ENCODE measurements around the gene GALNTL6.

Gene GALNTL6

GRCh38 chr4:172245516-172245915, 432.3 kb downstream of the GALNTL6 start:
- H3K27ac Mint-ChIP-seq: no peak overlapping the region
- H3K4me3 Mint-ChIP-seq: no peak overlapping the region
- no peaks in the 10 kb centered on the region for H3K9me3 Mint-ChIP-seq
- no peaks in the 10 kb centered on the region for H3K4me1 Mint-ChIP-seq
- no peaks in the 10 kb centered on the region for H3K36me3 Mint-ChIP-seq
- no peaks in the 10 kb centered on the region for H3K27me3 Mint-ChIP-seq

GRCh38 chr4:172253409-172253808, 440.2 kb downstream of the GALNTL6 start:
- no peak overlapping the region for H3K4me3 Mint-ChIP-seq
- H3K27me3 Mint-ChIP-seq: no peaks in the 10 kb centered on the region
- H3K27ac Mint-ChIP-seq: no peak overlapping the region
- no peaks in the 10 kb centered on the region for H3K4me1 Mint-ChIP-seq
- no peaks in the 10 kb centered on the region for H3K9me3 Mint-ChIP-seq
- no peaks in the 10 kb centered on the region for H3K36me3 Mint-ChIP-seq

- Mint-ChIP-seq H3K4me3 (no peak overlapping the region), H3K36me3 (no peaks in the 10 kb centered on the region), H3K27me3 (no peaks in the 10 kb centered on the region), H3K27ac (no peak overlapping the region), H3K9me3 (peaks cover 15% of the 10 kb centered on the region), H3K4me1 (no peaks in the 10 kb centered on the region)
These were observed 443.6 kb downstream of the GALNTL6 start for GRCh38 chr4:172256820-172257219.

GRCh38 chr4:172270397-172270796, 457.2 kb downstream of the GALNTL6 start:
- no peak overlapping the region for H3K4me3 Mint-ChIP-seq
- no peaks in the 10 kb centered on the region for H3K4me1 Mint-ChIP-seq
- no peaks in the 10 kb centered on the region for H3K36me3 Mint-ChIP-seq
- no peaks in the 10 kb centered on the region for H3K27me3 Mint-ChIP-seq
- H3K9me3 Mint-ChIP-seq: peaks cover 6% of the 10 kb centered on the region
- no peak overlapping the region for H3K27ac Mint-ChIP-seq

GRCh38 chr4:172287117-172287516, 473.9 kb downstream of the GALNTL6 start:
- Mint-ChIP-seq H3K27ac (no peak overlapping the region), H3K27me3 (no peaks in the 10 kb centered on the region), H3K4me1 (no peaks in the 10 kb centered on the region), H3K36me3 (no peaks in the 10 kb centered on the region), H3K9me3 (peaks cover 8% of the 10 kb centered on the region), H3K4me3 (no peak overlapping the region)

- Mint-ChIP-seq H3K4me3 (no peak overlapping the region), H3K36me3 (no peaks in the 10 kb centered on the region), H3K4me1 (no peaks in the 10 kb centered on the region), H3K27me3 (no peaks in the 10 kb centered on the region), H3K27ac (no peak overlapping the region), H3K9me3 (peaks cover 4% of the 10 kb centered on the region)
These were observed 492.5 kb downstream of the GALNTL6 start for GRCh38 chr4:172305698-172306097.

- no peak overlapping the region for H3K27ac Mint-ChIP-seq
- no peaks in the 10 kb centered on the region for H3K36me3 Mint-ChIP-seq
- no peak overlapping the region for H3K4me3 Mint-ChIP-seq
- H3K4me1 Mint-ChIP-seq: no peaks in the 10 kb centered on the region
- H3K9me3 Mint-ChIP-seq: peaks cover 4% of the 10 kb centered on the region
- no peaks in the 10 kb centered on the region for H3K27me3 Mint-ChIP-seq
These were observed 494.9 kb downstream of the GALNTL6 start for GRCh38 chr4:172308078-172308477.

GRCh38 chr4:172311682-172312081, 498.5 kb downstream of the GALNTL6 start:
- H3K27ac Mint-ChIP-seq: no peak overlapping the region
- H3K4me3 Mint-ChIP-seq: no peak overlapping the region
- no peaks in the 10 kb centered on the region for H3K36me3 Mint-ChIP-seq
- no peaks in the 10 kb centered on the region for H3K9me3 Mint-ChIP-seq
- no peaks in the 10 kb centered on the region for H3K27me3 Mint-ChIP-seq
- H3K4me1 Mint-ChIP-seq: no peaks in the 10 kb centered on the region

GRCh38 chr4:172323288-172323687, 510.1 kb downstream of the GALNTL6 start:
- H3K4me1 Mint-ChIP-seq: no peaks in the 10 kb centered on the region
- H3K27me3 Mint-ChIP-seq: no peaks in the 10 kb centered on the region
- H3K27ac Mint-ChIP-seq: no peak overlapping the region
- H3K36me3 Mint-ChIP-seq: no peaks in the 10 kb centered on the region
- H3K4me3 Mint-ChIP-seq: no peak overlapping the region
- peaks cover 14% of the 10 kb centered on the region for H3K9me3 Mint-ChIP-seq

- no peak overlapping the region for H3K4me3 Mint-ChIP-seq
- peaks cover 4% of the 10 kb centered on the region for H3K9me3 Mint-ChIP-seq
- no peaks in the 10 kb centered on the region for H3K36me3 Mint-ChIP-seq
- H3K4me1 Mint-ChIP-seq: no peaks in the 10 kb centered on the region
- no peak overlapping the region for H3K27ac Mint-ChIP-seq
- no peaks in the 10 kb centered on the region for H3K27me3 Mint-ChIP-seq
These were observed 531.2 kb downstream of the GALNTL6 start for GRCh38 chr4:172344308-172344938.

- Mint-ChIP-seq H3K27ac (no peak overlapping the region), H3K4me3 (no peak overlapping the region), H3K4me1 (no peaks in the 10 kb centered on the region), H3K27me3 (no peaks in the 10 kb centered on the region), H3K36me3 (no peaks in the 10 kb centered on the region), H3K9me3 (no peaks in the 10 kb centered on the region)
These were observed 535.2 kb downstream of the GALNTL6 start for GRCh38 chr4:172348426-172348825.

- Mint-ChIP-seq H3K4me1 (no peaks in the 10 kb centered on the region), H3K4me3 (no peak overlapping the region)
These were observed 539.2 kb downstream of the GALNTL6 start for GRCh38 chr4:172352356-172352755.

GRCh38 chr4:172356016-172356415, 542.8 kb downstream of the GALNTL6 start:
- H3K27ac Mint-ChIP-seq: no peak overlapping the region
- no peaks in the 10 kb centered on the region for H3K4me1 Mint-ChIP-seq
- H3K36me3 Mint-ChIP-seq: no peaks in the 10 kb centered on the region
- no peak overlapping the region for H3K4me3 Mint-ChIP-seq
- H3K9me3 Mint-ChIP-seq: no peaks in the 10 kb centered on the region
- no peaks in the 10 kb centered on the region for H3K27me3 Mint-ChIP-seq

More at GRCh38 chr4:172352356-172352755, 539.2 kb downstream of the GALNTL6 start:
- Mint-ChIP-seq H3K27me3 (no peaks in the 10 kb centered on the region), H3K36me3 (no peaks in the 10 kb centered on the region), H3K27ac (no peak overlapping the region), H3K9me3 (no peaks in the 10 kb centered on the region)

GRCh38 chr4:172357006-172357540, 543.9 kb downstream of the GALNTL6 start:
- Mint-ChIP-seq H3K4me1 (no peaks in the 10 kb centered on the region), H3K9me3 (no peaks in the 10 kb centered on the region), H3K27ac (no peak overlapping the region), H3K36me3 (no peaks in the 10 kb centered on the region), H3K27me3 (no peaks in the 10 kb centered on the region), H3K4me3 (no peak overlapping the region)

GRCh38 chr4:172362569-172362968, 549.4 kb downstream of the GALNTL6 start:
- peaks cover 7% of the 10 kb centered on the region for H3K9me3 Mint-ChIP-seq
- H3K4me3 Mint-ChIP-seq: no peak overlapping the region
- H3K27ac Mint-ChIP-seq: no peak overlapping the region
- no peaks in the 10 kb centered on the region for H3K27me3 Mint-ChIP-seq
- no peaks in the 10 kb centered on the region for H3K36me3 Mint-ChIP-seq
- H3K4me1 Mint-ChIP-seq: no peaks in the 10 kb centered on the region

- H3K27me3 Mint-ChIP-seq: no peaks in the 10 kb centered on the region
- no peak overlapping the region for H3K27ac Mint-ChIP-seq
- H3K4me1 Mint-ChIP-seq: no peaks in the 10 kb centered on the region
- H3K9me3 Mint-ChIP-seq: no peaks in the 10 kb centered on the region
- no peak overlapping the region for H3K4me3 Mint-ChIP-seq
- H3K36me3 Mint-ChIP-seq: no peaks in the 10 kb centered on the region
These were observed 556.3 kb downstream of the GALNTL6 start for GRCh38 chr4:172369471-172369959.

Data from activated naive CD4-positive, alpha-beta T cell treated with anti-CD3 and anti-CD28 coated beads, Interleukin-2, amount 50 U/mL, for 24 hours (primary cell).